HL-60 (cell line): Measurements from ENCODE around the gene ARID1A.
A peak's percentile ranks its signal among the peaks of the same experiment; 100 is the strongest.

ENCODE experiments used
- POLR2AphosphoS5 ChIP-seq: IDR thresholded peaks from 2 replicates; pipeline ENCODE4 v1.6.1; 2012; ENCODE audit warnings: low read depth
- TF ChIP-seq, protein P1 (sequence below): IDR thresholded peaks from 2 replicates; pipeline ENCODE4 v1.6.1; 2012; ENCODE audit warnings: low read depth; ENCODE audit not compliant: insufficient replicate concordance
- TF ChIP-seq, protein P2 (sequence below): IDR thresholded peaks from one replicate; pipeline ENCODE4 v1.5.1; 2011; ENCODE audit warnings: low read length, control low read depth, inconsistent platforms; ENCODE audit not compliant: insufficient read depth

DNA sequence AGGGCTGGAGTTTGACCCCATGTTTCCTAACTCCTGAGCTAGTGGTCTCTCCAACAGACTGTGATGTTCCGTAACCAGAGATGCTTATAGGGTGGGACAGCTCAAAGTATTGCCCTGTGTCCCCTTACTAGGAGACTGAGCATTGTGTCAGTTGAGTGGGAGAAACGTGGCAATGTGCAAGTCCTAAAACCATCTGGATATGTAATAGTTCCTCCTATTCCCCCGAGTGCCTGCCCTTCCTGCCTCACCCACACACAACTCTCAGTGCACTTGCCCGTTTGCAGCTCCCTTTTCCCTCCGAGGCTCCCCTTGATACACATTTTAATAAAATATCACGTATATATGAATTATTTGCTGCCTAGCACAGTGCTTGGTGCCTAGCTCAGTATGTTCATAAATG lies 95.3 kb downstream of the ARID1A start:
- TF ChIP-seq, protein P1, sequence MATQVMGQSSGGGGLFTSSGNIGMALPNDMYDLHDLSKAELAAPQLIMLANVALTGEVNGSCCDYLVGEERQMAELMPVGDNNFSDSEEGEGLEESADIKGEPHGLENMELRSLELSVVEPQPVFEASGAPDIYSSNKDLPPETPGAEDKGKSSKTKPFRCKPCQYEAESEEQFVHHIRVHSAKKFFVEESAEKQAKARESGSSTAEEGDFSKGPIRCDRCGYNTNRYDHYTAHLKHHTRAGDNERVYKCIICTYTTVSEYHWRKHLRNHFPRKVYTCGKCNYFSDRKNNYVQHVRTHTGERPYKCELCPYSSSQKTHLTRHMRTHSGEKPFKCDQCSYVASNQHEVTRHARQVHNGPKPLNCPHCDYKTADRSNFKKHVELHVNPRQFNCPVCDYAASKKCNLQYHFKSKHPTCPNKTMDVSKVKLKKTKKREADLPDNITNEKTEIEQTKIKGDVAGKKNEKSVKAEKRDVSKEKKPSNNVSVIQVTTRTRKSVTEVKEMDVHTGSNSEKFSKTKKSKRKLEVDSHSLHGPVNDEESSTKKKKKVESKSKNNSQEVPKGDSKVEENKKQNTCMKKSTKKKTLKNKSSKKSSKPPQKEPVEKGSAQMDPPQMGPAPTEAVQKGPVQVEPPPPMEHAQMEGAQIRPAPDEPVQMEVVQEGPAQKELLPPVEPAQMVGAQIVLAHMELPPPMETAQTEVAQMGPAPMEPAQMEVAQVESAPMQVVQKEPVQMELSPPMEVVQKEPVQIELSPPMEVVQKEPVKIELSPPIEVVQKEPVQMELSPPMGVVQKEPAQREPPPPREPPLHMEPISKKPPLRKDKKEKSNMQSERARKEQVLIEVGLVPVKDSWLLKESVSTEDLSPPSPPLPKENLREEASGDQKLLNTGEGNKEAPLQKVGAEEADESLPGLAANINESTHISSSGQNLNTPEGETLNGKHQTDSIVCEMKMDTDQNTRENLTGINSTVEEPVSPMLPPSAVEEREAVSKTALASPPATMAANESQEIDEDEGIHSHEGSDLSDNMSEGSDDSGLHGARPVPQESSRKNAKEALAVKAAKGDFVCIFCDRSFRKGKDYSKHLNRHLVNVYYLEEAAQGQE, result no peak
- peak; percentile 26; the same call in 1 of the 2 replicates for TF ChIP-seq POLR2AphosphoS5
- TF ChIP-seq, protein P2, sequence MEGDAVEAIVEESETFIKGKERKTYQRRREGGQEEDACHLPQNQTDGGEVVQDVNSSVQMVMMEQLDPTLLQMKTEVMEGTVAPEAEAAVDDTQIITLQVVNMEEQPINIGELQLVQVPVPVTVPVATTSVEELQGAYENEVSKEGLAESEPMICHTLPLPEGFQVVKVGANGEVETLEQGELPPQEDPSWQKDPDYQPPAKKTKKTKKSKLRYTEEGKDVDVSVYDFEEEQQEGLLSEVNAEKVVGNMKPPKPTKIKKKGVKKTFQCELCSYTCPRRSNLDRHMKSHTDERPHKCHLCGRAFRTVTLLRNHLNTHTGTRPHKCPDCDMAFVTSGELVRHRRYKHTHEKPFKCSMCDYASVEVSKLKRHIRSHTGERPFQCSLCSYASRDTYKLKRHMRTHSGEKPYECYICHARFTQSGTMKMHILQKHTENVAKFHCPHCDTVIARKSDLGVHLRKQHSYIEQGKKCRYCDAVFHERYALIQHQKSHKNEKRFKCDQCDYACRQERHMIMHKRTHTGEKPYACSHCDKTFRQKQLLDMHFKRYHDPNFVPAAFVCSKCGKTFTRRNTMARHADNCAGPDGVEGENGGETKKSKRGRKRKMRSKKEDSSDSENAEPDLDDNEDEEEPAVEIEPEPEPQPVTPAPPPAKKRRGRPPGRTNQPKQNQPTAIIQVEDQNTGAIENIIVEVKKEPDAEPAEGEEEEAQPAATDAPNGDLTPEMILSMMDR, result no peak
